DMS79 (cell line): ENCODE measurements around the gene ADD2.

Experiments used
- DNase-seq: peaks from one replicate; lab custom pipeline; 2025; lab: John Stamatoyannopoulos, UW

ADD2 gene

GRCh38 chr2:70723286-70723885 lies 44.6 kb downstream of the ADD2 start:
- no peak for DNase-seq

GRCh38 chr2:70720124-70720523 lies 47.9 kb downstream of the ADD2 start:
- no peak for DNase-seq

GRCh38 chr2:70719231-70719630 lies 48.8 kb downstream of the ADD2 start:
- DNase-seq: no peak

- DNase-seq: no peak
Observed at GRCh38 chr2:70718736-70719135, 49.3 kb downstream of the ADD2 start.

- no peak for DNase-seq
Observed at GRCh38 chr2:70718241-70718640, 49.8 kb downstream of the ADD2 start.

GRCh38 chr2:70717431-70718038 lies 50.5 kb downstream of the ADD2 start:
- DNase-seq: no peak

GRCh38 chr2:70716951-70717350 lies 51.0 kb downstream of the ADD2 start:
- no peak for DNase-seq

- no peak for DNase-seq
Observed at GRCh38 chr2:70716131-70716743, 51.8 kb downstream of the ADD2 start.

GRCh38 chr2:70715071-70715985 lies 52.7 kb downstream of the ADD2 start:
- no peak for DNase-seq

GRCh38 chr2:70714141-70714905 lies 53.7 kb downstream of the ADD2 start:
- no peak for DNase-seq

GRCh38 chr2:70712916-70713315 lies 55.1 kb downstream of the ADD2 start:
- no peak for DNase-seq

GRCh38 chr2:70711191-70711590 lies 56.8 kb downstream of the ADD2 start:
- DNase-seq: no peak

- DNase-seq: no peak
Observed at GRCh38 chr2:70710038-70710690, 57.8 kb downstream of the ADD2 start.

GRCh38 chr2:70709275-70710037 lies 58.5 kb downstream of the ADD2 start:
- no peak for DNase-seq

- DNase-seq: peak; percentile 95
Observed at GRCh38 chr2:70708376-70709199, 59.4 kb downstream of the ADD2 start.

GRCh38 chr2:70707706-70708105 lies 60.3 kb downstream of the ADD2 start:
- DNase-seq: no peak

GRCh38 chr2:70706026-70706795 lies 61.8 kb downstream of the ADD2 start:
- no peak for DNase-seq

GRCh38 chr2:70705160-70705850 lies 62.7 kb downstream of the ADD2 start:
- DNase-seq: no peak
